Trophoblast cell (in vitro differentiated cells and primary cell): ENCODE measurements around the gene FOXO6.

ENCODE experiments used
- DNase-seq, 2 donors: peaks; one replicate each; pipeline ENCODE4 v3.0.0-alpha.2; 2016
- H2AFZ ChIP-seq: 2 replicates; pipeline ENCODE4 v1.6.1; 2013; ENCODE audit warnings: low read length, moderate library complexity, mild to moderate bottlenecking; ENCODE audit not compliant: insufficient read depth, poor library complexity
- H2AK5ac ChIP-seq: 2 replicates; pipeline ENCODE4 v1.6.1; 2013; ENCODE audit warnings: mild to moderate bottlenecking, low read length
- H2BK120ac ChIP-seq: 2 replicates; pipeline ENCODE4 v1.6.1; 2013; ENCODE audit warnings: low read length, mild to moderate bottlenecking, moderate library complexity; ENCODE audit not compliant: insufficient read depth, poor library complexity
- H2BK12ac ChIP-seq: 2 replicates; pipeline ENCODE4 v1.6.1; 2013; ENCODE audit warnings: mild to moderate bottlenecking, low read length, moderate library complexity
- H2BK5ac ChIP-seq: 2 replicates; pipeline ENCODE4 v1.6.1; 2013; ENCODE audit warnings: low read length, low read depth, moderate library complexity, mild to moderate bottlenecking; ENCODE audit not compliant: poor library complexity
- H3K14ac ChIP-seq: 2 replicates; pipeline ENCODE4 v1.6.1; 2013; ENCODE audit warnings: mild to moderate bottlenecking, low read length
- H3K18ac ChIP-seq: 2 replicates; pipeline ENCODE4 v1.6.1; 2013; ENCODE audit warnings: mild to moderate bottlenecking, low read length
- H3K23ac ChIP-seq: 2 replicates; pipeline ENCODE4 v1.6.1; 2013; ENCODE audit warnings: low read length
- H3K27ac ChIP-seq: 2 replicates; pipeline ENCODE4 v1.5.1; 2013; ENCODE audit warnings: low read depth, mild to moderate bottlenecking, inconsistent platforms, low read length, moderate library complexity
- H3K27me3 ChIP-seq: 2 replicates; pipeline ENCODE4 v1.6.1; 2013; ENCODE audit warnings: inconsistent platforms, mild to moderate bottlenecking, low read length, moderate library complexity; ENCODE audit not compliant: insufficient read depth
- H3K36me3 ChIP-seq, 2 experiments: 1 replicate in 1 of 2; 2 replicates in 1 of 2; pipeline ENCODE4 v1.6.1; 2013; ENCODE audit warnings: low read length in 2 of 2, mild to moderate bottlenecking in 2 of 2, moderate library complexity in 1 of 2; ENCODE audit not compliant: insufficient read depth in 2 of 2, control insufficient read depth in 1 of 2
- H3K4ac ChIP-seq: 2 replicates; pipeline ENCODE4 v1.6.1; 2013; ENCODE audit warnings: low read depth, mild to moderate bottlenecking, low read length, moderate library complexity
- H3K4me1 ChIP-seq, 2 experiments: 1 replicate in 1 of 2; 2 replicates in 1 of 2; pipeline ENCODE4 v1.6.1; 2013; ENCODE audit warnings: low read length in 2 of 2, mild to moderate bottlenecking in 2 of 2, moderate library complexity in 1 of 2; ENCODE audit not compliant: insufficient read depth in 2 of 2, control insufficient read depth in 1 of 2
- H3K4me2 ChIP-seq: 2 replicates; pipeline ENCODE4 v1.6.1; 2013; ENCODE audit warnings: inconsistent platforms, mild to moderate bottlenecking, low read length, moderate library complexity
- H3K4me3 ChIP-seq: 2 replicates; pipeline ENCODE4 v1.5.1; 2013; ENCODE audit warnings: mild to moderate bottlenecking, low read depth, low read length, inconsistent platforms
- H3K79me1 ChIP-seq: one replicate; pipeline ENCODE4 v1.6.1; 2013; ENCODE audit warnings: low read length
- H3K79me2 ChIP-seq: 2 replicates; pipeline ENCODE4 v1.6.1; 2013; ENCODE audit warnings: low read length, mild to moderate bottlenecking; ENCODE audit not compliant: control insufficient read depth, insufficient read depth, poor library complexity
- H3K9ac ChIP-seq: 2 replicates; pipeline ENCODE4 v1.6.1; 2013; ENCODE audit warnings: mild to moderate bottlenecking, low read length
- H3K9me3 ChIP-seq: 2 replicates; pipeline ENCODE4 v1.6.1; 2013; ENCODE audit warnings: low read depth, mild to moderate bottlenecking, control low read depth, inconsistent platforms, low read length; ENCODE audit not compliant: insufficient read depth
- H4K12ac ChIP-seq: 2 replicates; pipeline ENCODE4 v1.6.1; 2013; ENCODE audit warnings: low read depth, mild to moderate bottlenecking, low read length, moderate library complexity
- H4K8ac ChIP-seq: 2 replicates; pipeline ENCODE4 v1.6.1; 2013; ENCODE audit warnings: low read depth, mild to moderate bottlenecking, low read length, moderate library complexity
- H4K91ac ChIP-seq: one replicate; pipeline ENCODE4 v1.6.1; 2013; ENCODE audit warnings: low read depth, mild to moderate bottlenecking, low read length, moderate library complexity
- WGBS: extraction: QIAGEN DNeasy Blood & Tissue Kit; methylation state at CpG from one replicate; pipeline ENCODE4 v1.1.7; 2013; ENCODE audit warnings: missing lambda C conversion rate; ENCODE audit not compliant: insufficient read length, insufficient coverage; ENCODE audit errors: extremely low coverage; 5-methylcytosine and 5-hydroxymethylcytosine counted together

The FOXO6 gene

GRCh38 chr1:41342774-41343355 is 18.4 kb upstream of the FOXO6 start:
- Histone ChIP-seq H3K4me3 (no peak overlapping the region), H3K4me2 (no peak overlapping the region), H3K9ac (no peak overlapping the region), H3K27me3 (no peaks in the 10 kb centered on the region), H4K91ac (peak overlapping the region; percentile 64), H2AK5ac (no peak overlapping the region), H3K27ac (no peak overlapping the region), H3K36me3 (no peaks in the 10 kb centered on the region), H2BK12ac (no peak overlapping the region), H2AFZ (no peak overlapping the region), H3K18ac (no peak overlapping the region), H3K14ac (peak overlapping the region; percentile 22), H4K12ac (no peak overlapping the region), H2BK120ac (peak overlapping the region; percentile 41), H3K79me2 (no peaks in the 10 kb centered on the region), H3K4me1 (peaks cover 8 to 11% of the 10 kb centered on the region in 2 experiments), H3K4ac (no peak overlapping the region), H2BK5ac (no peak overlapping the region), H3K79me1 (peaks cover 11% of the 10 kb centered on the region), H3K23ac (no peak overlapping the region), H3K9me3 (no peaks in the 10 kb centered on the region), H4K8ac (no peak overlapping the region)
- DNase-seq: no peak
- WGBS: no CpG with 5 or more reads among the region's 5 CpGs

DNA sequence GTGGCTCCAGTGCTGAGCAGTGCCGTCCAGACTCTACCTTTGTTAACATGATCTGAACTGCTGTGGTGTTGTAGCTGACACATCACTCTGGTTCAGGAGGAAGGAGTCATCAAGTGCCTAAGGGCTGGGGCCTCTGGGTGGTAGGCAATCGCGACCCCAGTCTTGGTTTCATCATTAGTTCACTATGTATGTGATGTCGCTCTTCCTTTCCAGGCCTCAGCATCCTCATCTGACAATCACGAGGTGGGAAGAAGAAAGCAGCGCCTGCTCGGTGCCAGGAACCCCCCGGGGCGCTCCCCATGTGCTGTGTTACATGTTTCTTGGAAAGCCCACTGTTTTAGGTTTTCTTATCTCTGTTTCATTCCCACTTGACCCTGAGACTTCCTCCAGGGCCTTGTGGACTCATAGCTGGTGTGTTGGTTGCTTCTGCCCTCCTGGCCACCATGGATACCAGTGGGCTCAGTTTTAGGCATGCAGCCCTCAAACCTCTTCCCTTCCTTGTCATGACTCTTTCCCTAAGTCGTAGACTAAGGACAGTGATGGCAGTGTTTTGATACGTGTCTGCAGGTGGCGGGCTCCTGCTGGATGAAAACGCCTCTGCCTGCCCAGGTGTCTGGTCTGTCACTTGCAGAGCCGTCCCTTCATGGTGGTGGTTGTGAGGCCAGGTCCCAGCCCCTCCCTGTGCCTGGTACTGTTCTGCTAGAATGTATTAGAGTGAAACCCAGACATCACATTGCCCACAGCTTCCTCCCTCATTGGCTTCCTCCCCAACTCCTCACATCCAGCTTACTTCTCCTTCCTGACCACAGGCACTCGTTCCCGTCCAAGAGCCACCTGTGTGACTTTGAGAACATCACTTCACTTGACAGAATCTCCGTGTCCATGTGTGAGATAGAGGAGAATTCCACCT is 17.2 kb upstream of the FOXO6 start:
- Histone ChIP-seq H3K36me3 (no peaks in the 10 kb centered on the region), H2BK12ac (peak overlapping the region; percentile 87), H2AFZ (no peak overlapping the region), H4K91ac (peak overlapping the region; percentile 15), H3K4ac (no peak overlapping the region), H3K27me3 (no peaks in the 10 kb centered on the region), H3K27ac (no peak overlapping the region), H4K8ac (no peak overlapping the region), H3K18ac (no peak overlapping the region), H3K4me3 (no peak overlapping the region), H4K12ac (no peak overlapping the region), H3K9me3 (no peaks in the 10 kb centered on the region), H2BK120ac (peak overlapping the region; percentile 14), H3K23ac (no peak overlapping the region), H3K9ac (no peak overlapping the region), H3K79me1 (peaks cover 11% of the 10 kb centered on the region), H3K79me2 (no peaks in the 10 kb centered on the region), H2BK5ac (no peak overlapping the region), H3K4me1 (peaks cover 8 to 11% of the 10 kb centered on the region in 2 experiments), H3K14ac (peak overlapping the region; percentile 24), H3K4me2 (no peak overlapping the region), H2AK5ac (peak overlapping the region; percentile 3)
- WGBS: no CpG with 5 or more reads among the region's 17 CpGs
- DNase-seq: no peak

- H4K8ac ChIP-seq: no peak overlapping the region
- H3K79me2 ChIP-seq: no peaks in the 10 kb centered on the region
- H2BK5ac ChIP-seq: no peak overlapping the region
- H3K4ac ChIP-seq: no peak overlapping the region
- H3K27ac ChIP-seq: no peak overlapping the region
- WGBS: no CpG with 5 or more reads among the region's 5 CpGs
- H3K9ac ChIP-seq: no peak overlapping the region
- H3K27me3 ChIP-seq: no peaks in the 10 kb centered on the region
- no peak overlapping the region for H3K4me2 ChIP-seq
- H4K91ac ChIP-seq: peak overlapping the region; percentile 15
- H3K18ac ChIP-seq: no peak overlapping the region
- DNase-seq: no peak
- no peak overlapping the region for H4K12ac ChIP-seq
- H3K79me1 ChIP-seq: peaks cover 11% of the 10 kb centered on the region
- H2AFZ ChIP-seq: no peak overlapping the region
- H3K36me3 ChIP-seq: no peaks in the 10 kb centered on the region
- peak overlapping the region; percentile 87 for H2BK12ac ChIP-seq
- no peaks in the 10 kb centered on the region for H3K9me3 ChIP-seq
- H2BK120ac ChIP-seq: no peak overlapping the region
- H3K14ac ChIP-seq: peak overlapping the region; percentile 11
- peaks cover 8 to 11% of the 10 kb centered on the region in 2 experiments for H3K4me1 ChIP-seq
- no peak overlapping the region for H3K23ac ChIP-seq
- H3K4me3 ChIP-seq: no peak overlapping the region
- peak overlapping the region; percentile 3 for H2AK5ac ChIP-seq
Observed at GRCh38 chr1:41344708-41345159, 16.5 kb upstream of the FOXO6 start.

- peaks cover 13% of the 10 kb centered on the region for H3K79me1 ChIP-seq
Observed at GRCh38 chr1:41345434-41346075, 15.7 kb upstream of the FOXO6 start.

More at GRCh38 chr1:41345434-41346075, 15.7 kb upstream of the FOXO6 start:
- H3K27me3 ChIP-seq: no peaks in the 10 kb centered on the region
- no peak overlapping the region for H2AK5ac ChIP-seq
- H2BK12ac ChIP-seq: peak overlapping the region; percentile 32
- H4K12ac ChIP-seq: no peak overlapping the region
- H4K8ac ChIP-seq: no peak overlapping the region
- H2BK120ac ChIP-seq: no peak overlapping the region
- H2AFZ ChIP-seq: no peak overlapping the region
- H2BK5ac ChIP-seq: peak overlapping the region; percentile 11
- H3K4ac ChIP-seq: no peak overlapping the region
- WGBS: no CpG with 5 or more reads among the region's 4 CpGs
- no peak overlapping the region for H3K14ac ChIP-seq
- no peak overlapping the region for H3K9ac ChIP-seq
- H4K91ac ChIP-seq: peak overlapping the region; percentile 42
- peaks cover 8 to 11% of the 10 kb centered on the region in 2 experiments for H3K4me1 ChIP-seq
- H3K4me3 ChIP-seq: no peak overlapping the region
- H3K79me2 ChIP-seq: no peaks in the 10 kb centered on the region
- no peak for DNase-seq
- no peak overlapping the region for H3K18ac ChIP-seq
- H3K9me3 ChIP-seq: no peaks in the 10 kb centered on the region
- H3K4me2 ChIP-seq: no peak overlapping the region
- no peak overlapping the region for H3K23ac ChIP-seq
- H3K36me3 ChIP-seq: no peaks in the 10 kb centered on the region
- no peak overlapping the region for H3K27ac ChIP-seq
